GM21786 (cell line): ENCODE data around the gene PLA1A.

Experiments
- ATAC-seq: cut with Tn5 transposase; IDR thresholded peaks from one replicate; pipeline ENCODE4 v1.9.1; 2021; ENCODE audit not compliant: unreplicated experiment

PLA1A gene

GRCh38 chr3:119604878-119605277 is 7.2 kb downstream of the PLA1A start:
- ATAC-seq: no peak

- ATAC-seq: no peak
Observed at GRCh38 chr3:119608405-119609000, 10.8 kb downstream of the PLA1A start.

GRCh38 chr3:119609301-119609700 is 11.6 kb downstream of the PLA1A start:
- no peak for ATAC-seq

- no peak for ATAC-seq
Observed at GRCh38 chr3:119611664-119612063, 14.0 kb downstream of the PLA1A start.

GRCh38 chr3:119613201-119613600 is 15.5 kb downstream of the PLA1A start:
- peak; percentile 63 for ATAC-seq

- no peak for ATAC-seq
Observed at GRCh38 chr3:119613872-119614271, 16.2 kb downstream of the PLA1A start.

GRCh38 chr3:119616056-119616455 is 18.4 kb downstream of the PLA1A start:
- ATAC-seq: no peak

- ATAC-seq: no peak
Observed at GRCh38 chr3:119619094-119619493, 21.4 kb downstream of the PLA1A start.

GRCh38 chr3:119620899-119621298 is 23.2 kb downstream of the PLA1A start:
- ATAC-seq: no peak

- no peak for ATAC-seq
Observed at GRCh38 chr3:119624002-119624720, 26.5 kb downstream of the PLA1A start.

- ATAC-seq: no peak
Observed at GRCh38 chr3:119625451-119626153, 27.9 kb downstream of the PLA1A start.

GRCh38 chr3:119626196-119626595 is 28.5 kb downstream of the PLA1A start:
- no peak for ATAC-seq

- peak; percentile 31 for ATAC-seq
Observed at GRCh38 chr3:119627461-119627860, 29.8 kb downstream of the PLA1A start.

GRCh38 chr3:119628390-119628789 is 30.7 kb downstream of the PLA1A start:
- peak; percentile 71 for ATAC-seq

- ATAC-seq: peak; percentile 30
Observed at GRCh38 chr3:119628816-119629445, 31.2 kb downstream of the PLA1A start.

GRCh38 chr3:119630128-119630879 is 32.6 kb downstream of the PLA1A start:
- ATAC-seq: no peak

GRCh38 chr3:119630880-119631329 is 33.2 kb downstream of the PLA1A start:
- no peak for ATAC-seq

GRCh38 chr3:119631516-119631915 is 33.8 kb downstream of the PLA1A start:
- no peak for ATAC-seq

- no peak for ATAC-seq
Observed at GRCh38 chr3:119632216-119632615, 34.5 kb downstream of the PLA1A start.

- no peak for ATAC-seq
Observed at GRCh38 chr3:119632829-119633228, 35.1 kb downstream of the PLA1A start.

GRCh38 chr3:119635719-119636118 is 38.0 kb downstream of the PLA1A start:
- ATAC-seq: no peak
